ENCODE results near the gene S100A13.

DNA sequence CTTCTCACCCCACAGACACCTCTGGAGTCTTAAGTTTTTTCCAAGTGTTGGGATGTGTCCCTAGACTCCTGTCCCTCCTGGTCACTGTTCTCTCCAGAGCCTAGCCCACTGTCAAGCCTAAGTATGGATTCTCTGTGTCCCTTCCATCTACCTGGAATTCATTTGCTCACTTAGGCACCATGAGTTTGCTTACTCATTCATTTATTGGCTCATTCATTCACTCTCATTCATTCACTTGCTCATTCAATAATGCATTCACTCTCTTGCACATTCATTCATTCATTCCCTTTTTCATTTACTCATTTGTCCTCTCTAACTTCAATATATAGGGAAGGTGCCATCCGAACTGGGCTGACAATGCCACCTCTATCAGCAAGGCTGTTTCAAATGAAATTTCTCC is 15.9 kb downstream of the S100A13 start:
- TF ChIP-seq, protein P1, sequence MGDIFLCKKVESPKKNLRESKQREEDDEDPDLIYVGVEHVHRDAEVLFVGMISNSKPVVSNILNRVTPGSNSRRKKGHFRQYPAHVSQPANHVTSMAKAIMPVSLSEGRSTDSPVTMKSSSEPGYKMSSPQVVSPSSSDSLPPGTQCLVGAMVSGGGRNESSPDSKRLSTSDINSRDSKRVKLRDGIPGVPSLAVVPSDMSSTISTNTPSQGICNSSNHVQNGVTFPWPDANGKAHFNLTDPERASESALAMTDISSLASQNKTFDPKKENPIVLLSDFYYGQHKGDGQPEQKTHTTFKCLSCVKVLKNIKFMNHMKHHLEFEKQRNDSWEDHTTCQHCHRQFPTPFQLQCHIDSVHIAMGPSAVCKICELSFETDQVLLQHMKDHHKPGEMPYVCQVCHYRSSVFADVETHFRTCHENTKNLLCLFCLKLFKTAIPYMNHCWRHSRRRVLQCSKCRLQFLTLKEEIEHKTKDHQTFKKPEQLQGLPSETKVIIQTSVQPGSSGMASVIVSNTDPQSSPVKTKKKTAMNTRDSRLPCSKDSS (IDR thresholded peaks at IDR 0.05; ENCODE audit: low read depth, partially characterized antibody): no peak
- TF ChIP-seq EZH2 (IDR thresholded peaks at IDR 0.05; ENCODE audit: borderline replicate concordance, low read depth, low read length) (no peak), ZNF217 (CRISPR knock-in tag; IDR thresholded peaks at IDR 0.05) (no peak), POLR2A (conservative IDR thresholded peaks at IDR 0.05) (no peak), ZEB2 (IDR thresholded peaks at IDR 0.05) (no peak)
- TF ChIP-seq, protein P2, sequence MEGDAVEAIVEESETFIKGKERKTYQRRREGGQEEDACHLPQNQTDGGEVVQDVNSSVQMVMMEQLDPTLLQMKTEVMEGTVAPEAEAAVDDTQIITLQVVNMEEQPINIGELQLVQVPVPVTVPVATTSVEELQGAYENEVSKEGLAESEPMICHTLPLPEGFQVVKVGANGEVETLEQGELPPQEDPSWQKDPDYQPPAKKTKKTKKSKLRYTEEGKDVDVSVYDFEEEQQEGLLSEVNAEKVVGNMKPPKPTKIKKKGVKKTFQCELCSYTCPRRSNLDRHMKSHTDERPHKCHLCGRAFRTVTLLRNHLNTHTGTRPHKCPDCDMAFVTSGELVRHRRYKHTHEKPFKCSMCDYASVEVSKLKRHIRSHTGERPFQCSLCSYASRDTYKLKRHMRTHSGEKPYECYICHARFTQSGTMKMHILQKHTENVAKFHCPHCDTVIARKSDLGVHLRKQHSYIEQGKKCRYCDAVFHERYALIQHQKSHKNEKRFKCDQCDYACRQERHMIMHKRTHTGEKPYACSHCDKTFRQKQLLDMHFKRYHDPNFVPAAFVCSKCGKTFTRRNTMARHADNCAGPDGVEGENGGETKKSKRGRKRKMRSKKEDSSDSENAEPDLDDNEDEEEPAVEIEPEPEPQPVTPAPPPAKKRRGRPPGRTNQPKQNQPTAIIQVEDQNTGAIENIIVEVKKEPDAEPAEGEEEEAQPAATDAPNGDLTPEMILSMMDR (IDR thresholded peaks at IDR 0.05 in 2 of 3, conservative IDR thresholded peaks at IDR 0.05 in 1 of 3; ENCODE audit: insufficient read depth in 2 of 3, low read depth in 1 of 3, low read length in 3 of 3): no peak
- TF ChIP-seq, protein P3, sequence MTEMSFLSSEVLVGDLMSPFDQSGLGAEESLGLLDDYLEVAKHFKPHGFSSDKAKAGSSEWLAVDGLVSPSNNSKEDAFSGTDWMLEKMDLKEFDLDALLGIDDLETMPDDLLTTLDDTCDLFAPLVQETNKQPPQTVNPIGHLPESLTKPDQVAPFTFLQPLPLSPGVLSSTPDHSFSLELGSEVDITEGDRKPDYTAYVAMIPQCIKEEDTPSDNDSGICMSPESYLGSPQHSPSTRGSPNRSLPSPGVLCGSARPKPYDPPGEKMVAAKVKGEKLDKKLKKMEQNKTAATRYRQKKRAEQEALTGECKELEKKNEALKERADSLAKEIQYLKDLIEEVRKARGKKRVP (CRISPR knock-in tag; IDR thresholded peaks at IDR 0.05): no peak

All from K562 (cell line).